Neuronal stem cell (in vitro differentiated cells): Measurements from ENCODE around the gene NR1D2. TPM values are rescaled to one million over a fixed set of nuclear protein-coding genes. Genes with fewer than 3 reads are reported as not detected.

Experiments
- DNase-seq: peaks from one replicate; pipeline ENCODE4 v3.0.0-alpha.2; 2013; ENCODE audit warnings: low spot score
- H2AFZ ChIP-seq: one replicate; pipeline ENCODE4 v1.6.1; 2013; ENCODE audit warnings: mild to moderate bottlenecking, low read length, inconsistent platforms
- H2AK5ac ChIP-seq: 2 replicates; pipeline ENCODE4 v1.6.1; 2013; ENCODE audit warnings: low read depth, mild to moderate bottlenecking, inconsistent platforms, low read length, moderate library complexity, mixed read lengths
- H2BK120ac ChIP-seq: 2 replicates; pipeline ENCODE4 v1.6.1; 2013; ENCODE audit warnings: low read depth, mild to moderate bottlenecking, inconsistent platforms, low read length, moderate library complexity, mixed read lengths
- H2BK12ac ChIP-seq: one replicate; pipeline ENCODE4 v1.6.1; 2013; ENCODE audit warnings: low read length, inconsistent platforms
- H2BK15ac ChIP-seq: 2 replicates; pipeline ENCODE4 v1.6.1; 2013; ENCODE audit warnings: mild to moderate bottlenecking, low read length, inconsistent platforms, mixed read lengths
- H2BK5ac ChIP-seq: one replicate; pipeline ENCODE4 v1.6.1; 2013; ENCODE audit warnings: inconsistent platforms, mild to moderate bottlenecking, low read length, moderate library complexity
- H3K14ac ChIP-seq: one replicate; pipeline ENCODE4 v1.6.1; 2013; ENCODE audit warnings: low read length, inconsistent platforms
- H3K18ac ChIP-seq: 2 replicates; pipeline ENCODE4 v1.6.1; 2013; ENCODE audit warnings: low read length, inconsistent platforms
- H3K23ac ChIP-seq: 2 replicates; pipeline ENCODE4 v1.6.1; 2013; ENCODE audit warnings: low read depth, mild to moderate bottlenecking, mixed read lengths, low read length, inconsistent platforms; ENCODE audit not compliant: poor library complexity
- H3K27ac ChIP-seq: replicated peaks from 3 replicates; pipeline ENCODE4 v1.5.1; 2013; ENCODE audit warnings: low read length, inconsistent platforms
- H3K27me3 ChIP-seq, 3 experiments: 2 replicates each; pipeline ENCODE4 v1.6.1; 2013; ENCODE audit warnings: low read length in 3 of 3, mild to moderate bottlenecking in 2 of 3, inconsistent platforms in 1 of 3, low read depth in 1 of 3, mixed read lengths in 1 of 3, moderate library complexity in 1 of 3; ENCODE audit not compliant: control insufficient read depth in 3 of 3, insufficient read depth in 3 of 3
- H3K36me3 ChIP-seq, 2 donors: replicated peaks in 1 of 2; 2 replicates each; pipeline ENCODE4 v1.6.1; 2013; ENCODE audit warnings: low read length in 2 of 2; ENCODE audit not compliant: control insufficient read depth in 2 of 2, insufficient read depth in 2 of 2
- H3K4ac ChIP-seq: 2 replicates; pipeline ENCODE4 v1.6.1; 2013; ENCODE audit warnings: inconsistent platforms, mild to moderate bottlenecking, low read length, moderate library complexity
- H3K4me1 ChIP-seq, 2 donors: 1 replicate in 1 of 2; 2 replicates in 1 of 2; pipeline ENCODE4 v1.6.1; 2013; ENCODE audit warnings: low read length in 2 of 2, low read depth in 1 of 2; ENCODE audit not compliant: control insufficient read depth in 2 of 2, insufficient read depth in 1 of 2
- H3K4me2 ChIP-seq: one replicate; pipeline ENCODE4 v1.6.1; 2013; ENCODE audit warnings: mild to moderate bottlenecking, low read length, inconsistent platforms; ENCODE audit not compliant: insufficient read depth, poor library complexity, severe bottlenecking
- H3K4me3 ChIP-seq, 2 donors: 2 replicates each; pipeline ENCODE4 v1.5.1; 2013; ENCODE audit warnings: low read length in 2 of 2, mild to moderate bottlenecking in 2 of 2, inconsistent platforms in 1 of 2, moderate library complexity in 1 of 2
- H3K79me1 ChIP-seq: one replicate; pipeline ENCODE4 v1.6.1; 2013; ENCODE audit warnings: low read depth, mild to moderate bottlenecking, inconsistent platforms, low read length, moderate library complexity
- H3K9ac ChIP-seq: one replicate; pipeline ENCODE4 v1.6.1; 2013; ENCODE audit warnings: mild to moderate bottlenecking, low read depth, low read length, inconsistent platforms; ENCODE audit not compliant: poor library complexity
- H3K9me3 ChIP-seq, 2 donors: replicated peaks in 1 of 2; 2 replicates each; pipeline versions ENCODE3 to v1.6.1; 2013; ENCODE audit warnings: low read length in 2 of 2, mild to moderate bottlenecking in 2 of 2, inconsistent platforms in 1 of 2, low read depth in 1 of 2, mixed read lengths in 1 of 2, moderate library complexity in 1 of 2; ENCODE audit not compliant: control insufficient read depth in 2 of 2, insufficient read depth in 1 of 2
- H4K8ac ChIP-seq: one replicate; pipeline ENCODE4 v1.6.1; 2013; ENCODE audit warnings: low read depth, mild to moderate bottlenecking, inconsistent platforms, low read length, moderate library complexity
- H4K91ac ChIP-seq: one replicate; pipeline ENCODE4 v1.6.1; 2013; ENCODE audit warnings: low read length, low read depth, mild to moderate bottlenecking, inconsistent platforms; ENCODE audit not compliant: poor library complexity
- WGBS, 2 donors: extraction: QIAGEN DNeasy Blood & Tissue Kit; methylation state at CpG; one replicate each; pipeline ENCODE4 v1.1.7; 2013; ENCODE audit warnings: missing lambda C conversion rate in 2 of 2, mixed read lengths in 1 of 2; ENCODE audit not compliant: insufficient read length in 2 of 2, insufficient replicate concordance in 1 of 2; ENCODE audit errors: extremely low coverage in 2 of 2; 5-methylcytosine and 5-hydroxymethylcytosine counted together
- polyA plus RNA-seq, 2 experiments: library from polyadenylated mRNA; stranded (reverse); fragments of 200-250 nt; gene quantifications; one replicate each; pipeline ENCODE4 v1.2.3, GENCODE V29; 2013

Gene NR1D2
- polyA plus RNA-seq (2013, experiment 1 of 2), result 20.8 TPM
- 20.8 TPM for polyA plus RNA-seq (2013, experiment 2 of 2)

DNA sequence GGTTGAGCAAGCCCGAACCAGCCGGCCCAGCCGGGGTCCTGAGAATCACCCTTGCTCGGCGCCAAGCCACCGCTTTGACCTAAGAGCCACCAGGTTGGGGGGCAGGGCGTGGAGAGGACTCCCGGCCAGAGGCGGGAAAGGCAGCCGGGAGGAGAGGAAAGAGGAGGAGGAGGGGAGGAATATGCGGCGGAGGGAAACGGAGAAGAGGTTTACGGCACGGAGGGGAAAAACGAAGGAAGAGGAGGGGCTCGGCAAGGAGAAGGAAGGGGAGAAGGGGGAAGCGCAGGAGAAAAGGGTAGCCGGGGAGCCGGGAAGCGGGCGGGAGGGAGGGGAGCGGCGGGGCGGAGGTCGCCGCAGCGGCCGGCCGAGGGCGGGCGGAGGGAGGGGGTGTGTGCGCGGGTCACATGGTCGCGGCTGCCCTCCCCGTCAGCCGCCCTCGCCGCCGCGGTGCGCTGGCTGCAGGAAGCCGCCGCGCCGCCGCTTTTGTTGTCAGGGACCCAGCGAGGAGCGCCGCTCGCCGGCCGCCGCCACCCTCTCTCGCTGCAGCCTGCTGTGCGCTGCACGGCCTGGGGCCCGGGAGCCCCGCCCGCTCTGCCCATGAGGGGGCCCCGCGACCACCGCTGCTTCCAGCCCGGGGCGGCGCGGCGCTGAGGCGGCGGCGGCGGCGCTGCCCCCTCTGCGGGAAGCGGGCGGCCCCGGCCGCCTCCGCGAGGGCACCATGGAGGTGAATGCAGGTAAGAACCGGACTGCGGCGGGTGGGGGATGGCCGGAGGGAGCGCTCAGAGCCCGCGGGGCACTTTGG, at the start of gene NR1D2:
Gene NR1D2, plus strand, starts transcription at position 426 of the 802 bp plus-strand sequence. Its CDS starts 293 bp downstream, at position 719.
- no CpG with 5 or more reads among the region's 88 CpGs for WGBS, 2 donors
- H2BK5ac ChIP-seq, result peak within 1 kb of the TSS; percentile 82
- peaks cover 7 to 12% of the 10 kb centered on the region in 2 donors for H3K4me1 ChIP-seq
- H3K18ac ChIP-seq, result peak within 1 kb of the TSS; percentile 100
- H3K9ac ChIP-seq, result peak within 1 kb of the TSS; percentile 97
- no peak within 1 kb of the TSS for H2AK5ac ChIP-seq
- no peaks in the 10 kb centered on the region for H3K79me1 ChIP-seq
- peak; percentile 87 for DNase-seq
- peak within 1 kb of the TSS; percentile 98 for H3K27ac ChIP-seq
- H2AFZ ChIP-seq, result peak within 1 kb of the TSS; percentile 96
- no peak within 1 kb of the TSS for H3K4ac ChIP-seq
- peak within 1 kb of the TSS; percentile 96 for H4K8ac ChIP-seq
- peak within 1 kb of the TSS; percentile 88 to 95 for H3K4me3 ChIP-seq
- no peaks in the 10 kb centered on the region for H3K27me3 ChIP-seq
- peak within 1 kb of the TSS; percentile 97 for H3K23ac ChIP-seq
- no peak within 1 kb of the TSS for H4K91ac ChIP-seq
- peak within 1 kb of the TSS; percentile 72 for H2BK120ac ChIP-seq
- peak within 1 kb of the TSS; percentile 78 for H3K4me2 ChIP-seq
- H3K9me3 ChIP-seq, result no peaks in the 10 kb centered on the region
- peak within 1 kb of the TSS; percentile 89 for H3K14ac ChIP-seq
- H3K36me3 ChIP-seq, result no peaks in the 10 kb centered on the region
- H2BK15ac ChIP-seq, result peak within 1 kb of the TSS; percentile 84
- no peak within 1 kb of the TSS for H2BK12ac ChIP-seq

DNA sequence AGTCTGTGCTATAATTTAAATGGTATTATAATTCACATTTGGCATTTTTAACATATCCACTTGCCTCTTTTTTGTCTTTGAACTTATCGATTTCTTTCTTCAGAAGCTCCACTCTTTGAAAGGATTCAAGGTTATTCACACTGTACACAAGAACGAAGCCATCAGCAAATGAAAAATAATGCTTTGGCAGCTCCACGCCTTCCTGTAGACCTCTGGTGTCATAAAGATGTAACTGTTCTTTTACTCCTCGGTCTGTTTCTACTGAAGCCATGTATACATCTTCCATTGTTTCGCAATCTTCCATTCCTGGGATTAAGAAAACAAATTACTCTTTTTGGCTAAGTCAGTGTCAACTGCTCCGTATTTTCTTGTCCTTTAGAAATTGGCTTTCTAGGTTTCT, 44.3 kb upstream of the NR1D2 start:
- no CpG with 5 or more reads among the region's 6 CpGs for WGBS, 2 donors
- Histone ChIP-seq H4K91ac (no peak overlapping the region), H3K36me3 (peaks cover 18 to 87% of the 10 kb centered on the region in 2 donors), H2BK5ac (no peak overlapping the region), H3K79me1 (peaks cover 1% of the 10 kb centered on the region), H3K18ac (no peak overlapping the region), H4K8ac (no peak overlapping the region), H2BK120ac (no peak overlapping the region), H2AK5ac (no peak overlapping the region), H3K4me1 (no peaks in the 10 kb centered on the region), H2AFZ (no peak overlapping the region), H3K4me3 (no peak overlapping the region), H3K4ac (no peak overlapping the region), H3K9ac (no peak overlapping the region), H3K23ac (no peak overlapping the region), H3K4me2 (no peak overlapping the region), H3K27ac (no peak overlapping the region), H3K27me3 (no peaks in the 10 kb centered on the region), H2BK12ac (no peak overlapping the region), H3K9me3 (peaks cover 6 to 29% of the 10 kb centered on the region in 2 donors), H2BK15ac (no peak overlapping the region), H3K14ac (no peak overlapping the region)
- no peak for DNase-seq

DNA sequence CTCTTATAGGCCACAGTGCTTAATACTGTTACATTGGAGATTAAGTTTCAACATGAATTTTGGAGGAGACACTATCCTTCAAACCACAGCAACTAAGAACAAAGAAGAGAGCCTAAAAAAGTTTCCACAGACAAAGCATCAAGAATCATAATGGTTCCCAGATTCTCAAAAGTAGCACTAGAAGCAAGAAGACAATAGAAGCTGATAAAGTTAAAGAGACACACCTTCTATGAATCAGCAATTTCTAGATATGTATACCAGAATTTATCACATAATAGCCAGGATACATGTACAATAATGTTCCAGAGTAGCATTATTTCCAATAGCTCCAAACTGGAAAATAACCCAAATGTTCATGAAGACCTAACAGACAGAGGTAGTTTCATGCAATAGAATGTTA, 40.5 kb upstream of the NR1D2 start:
- H3K9me3 ChIP-seq, result peaks cover 1 to 11% of the 10 kb centered on the region in 2 donors
- DNase-seq, result no peak

DNA sequence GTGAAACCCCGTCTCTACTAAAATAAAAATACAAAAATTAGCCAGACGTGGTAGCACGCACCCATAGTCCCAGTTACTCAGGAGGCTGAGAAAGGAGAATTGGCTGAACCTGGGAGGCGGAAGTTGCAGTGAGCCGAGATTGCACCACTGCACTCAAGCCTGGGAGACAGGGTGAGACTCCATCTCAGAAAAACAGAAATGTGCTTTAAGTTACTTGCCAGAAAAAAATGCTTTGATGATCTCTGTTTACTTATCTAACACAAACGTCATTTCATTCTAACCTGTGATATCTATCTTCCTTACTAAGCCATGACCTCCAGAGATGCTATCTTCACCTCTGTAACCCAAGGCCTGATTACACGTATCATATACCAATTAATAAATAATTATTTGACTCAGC, 35.7 kb upstream of the NR1D2 start:
- Histone ChIP-seq H4K8ac (no peak overlapping the region), H2BK5ac (no peak overlapping the region), H3K4ac (no peak overlapping the region), H2AFZ (no peak overlapping the region), H2BK120ac (no peak overlapping the region), H3K27me3 (no peaks in the 10 kb centered on the region), H3K36me3 (peaks cover 4 to 66% of the 10 kb centered on the region in 2 donors), H3K23ac (no peak overlapping the region), H3K14ac (no peak overlapping the region), H3K4me2 (no peak overlapping the region), H3K79me1 (no peaks in the 10 kb centered on the region), H2BK15ac (no peak overlapping the region), H3K18ac (no peak overlapping the region), H2BK12ac (no peak overlapping the region), H3K9me3 (peaks cover 0 to 2% of the 10 kb centered on the region in 2 donors), H3K27ac (no peak overlapping the region), H3K4me3 (no peak overlapping the region), H4K91ac (no peak overlapping the region), H3K9ac (no peak overlapping the region), H3K4me1 (no peaks in the 10 kb centered on the region), H2AK5ac (no peak overlapping the region)
- WGBS, 2 donors, result no CpG with 5 or more reads among the region's 7 CpGs
- DNase-seq, result no peak

More for the DNA sequence above, 40.5 kb upstream of the NR1D2 start:
- Histone ChIP-seq H3K4me1 (no peaks in the 10 kb centered on the region), H3K4ac (no peak overlapping the region), H3K4me3 (no peak overlapping the region), H3K79me1 (peaks cover 1% of the 10 kb centered on the region), H4K8ac (no peak overlapping the region), H3K23ac (no peak overlapping the region), H2AK5ac (no peak overlapping the region), H2AFZ (no peak overlapping the region), H3K4me2 (no peak overlapping the region), H2BK120ac (no peak overlapping the region), H3K18ac (no peak overlapping the region), H3K36me3 (peaks cover 8 to 90% of the 10 kb centered on the region in 2 donors), H2BK15ac (no peak overlapping the region), H3K27ac (no peak overlapping the region), H3K9ac (no peak overlapping the region), H2BK12ac (no peak overlapping the region), H4K91ac (no peak overlapping the region), H2BK5ac (no peak overlapping the region), H3K27me3 (no peaks in the 10 kb centered on the region), H3K14ac (no peak overlapping the region)
